Left forelimb (tissue), 1 donor: ENCODE results near the gene VDAC1.

Experiments used
- DNase-seq: peaks from one replicate; pipeline ENCODE4 v3.0.0-alpha.2; 2018; ENCODE audit warnings: low spot score

VDAC1 gene

DNA sequence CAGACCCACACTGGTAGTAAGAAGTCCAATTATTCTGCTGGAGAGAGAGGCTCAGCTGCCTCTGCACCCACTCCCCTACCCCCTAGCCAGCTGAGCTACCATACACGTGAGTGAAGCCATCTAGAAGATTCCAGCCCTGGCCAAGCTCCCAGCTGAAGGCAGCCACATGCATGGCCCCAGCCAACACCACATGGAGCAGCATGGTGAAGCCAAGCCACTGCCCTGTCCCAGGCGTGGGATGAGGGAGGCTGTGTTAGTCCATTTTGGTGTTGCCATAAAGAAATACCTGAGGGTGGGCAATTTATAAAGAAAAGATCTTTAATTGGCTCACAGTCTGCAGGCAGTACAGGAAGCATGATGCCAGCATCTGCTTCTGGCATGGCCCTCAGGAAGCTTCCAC, 20.0 kb upstream of the VDAC1 start:
- no peak for DNase-seq

DNA sequence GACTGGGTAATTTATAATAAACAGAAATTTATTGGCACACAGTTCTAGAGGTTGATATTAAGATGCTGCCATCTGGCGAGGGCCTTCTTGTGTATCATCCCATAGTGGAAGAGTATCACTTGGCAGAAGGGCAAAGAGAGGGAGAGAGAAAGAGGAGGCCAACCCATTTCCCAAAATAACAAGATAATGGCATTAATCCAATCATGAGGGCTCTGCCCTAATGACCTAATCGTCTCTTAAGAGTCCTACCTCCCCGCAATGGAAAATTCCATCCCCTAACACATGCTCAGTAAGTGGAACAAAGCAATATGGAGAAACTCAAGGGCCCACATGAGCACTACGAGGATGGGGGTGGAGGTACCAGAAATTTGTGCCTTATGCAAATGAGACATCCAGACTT, 17.6 kb upstream of the VDAC1 start:
- DNase-seq, result no peak

DNA sequence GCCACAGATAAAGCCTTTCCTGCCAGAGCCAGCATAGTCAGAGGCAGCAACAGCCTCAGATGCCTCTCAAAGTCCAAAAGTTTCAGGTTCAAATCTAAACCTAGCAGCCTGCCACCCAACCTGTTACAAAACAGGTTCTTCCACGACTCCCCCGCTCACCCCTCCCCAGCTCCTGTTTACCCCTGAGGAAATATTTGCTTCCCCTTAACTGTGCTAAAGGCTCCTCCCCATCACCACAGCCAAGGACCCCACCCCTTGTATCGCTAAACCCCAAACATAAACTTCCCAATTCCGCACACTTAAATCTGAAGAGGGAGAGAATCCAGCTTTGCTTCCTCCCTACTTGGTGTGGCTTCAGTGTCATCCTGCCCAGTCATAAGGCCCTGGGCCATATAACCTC, 15.4 kb upstream of the VDAC1 start:
- DNase-seq, result no peak

DNA sequence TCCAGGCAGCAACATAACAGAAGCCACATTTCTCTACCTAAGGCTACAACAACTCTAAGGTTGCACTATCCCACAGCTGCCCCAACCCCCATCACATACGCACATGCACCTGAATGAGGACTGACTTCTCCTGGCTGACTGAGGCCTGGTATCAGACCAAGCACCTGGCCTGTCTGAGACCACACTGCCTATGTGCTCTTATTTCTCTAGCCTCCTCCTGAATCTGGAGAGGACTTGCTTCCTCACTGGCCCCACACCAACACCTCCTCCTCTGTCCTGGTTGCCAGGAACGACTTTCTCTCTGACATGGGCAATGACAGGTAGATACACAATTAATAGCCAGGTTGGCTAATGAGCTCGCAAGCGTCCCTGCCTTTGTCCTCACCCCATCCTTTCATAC, 14.9 kb upstream of the VDAC1 start:
- DNase-seq, result no peak

DNA sequence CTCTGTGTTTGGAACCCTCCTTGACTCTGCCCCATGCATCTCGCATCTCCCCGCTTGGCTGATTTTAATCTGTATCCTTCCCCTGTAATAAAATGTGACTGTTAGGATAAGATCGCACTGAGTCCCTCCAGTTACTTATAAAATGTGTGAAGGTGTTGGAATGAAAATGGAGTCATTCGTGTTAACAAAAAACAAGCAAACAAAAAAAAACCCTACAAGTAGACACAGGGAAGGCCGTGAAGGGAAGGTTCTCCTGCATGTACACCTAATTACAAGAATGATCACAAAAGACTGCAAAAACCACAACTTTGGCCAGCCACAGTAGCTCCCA, 14.2 kb upstream of the VDAC1 start:
- DNase-seq, result no peak

DNA sequence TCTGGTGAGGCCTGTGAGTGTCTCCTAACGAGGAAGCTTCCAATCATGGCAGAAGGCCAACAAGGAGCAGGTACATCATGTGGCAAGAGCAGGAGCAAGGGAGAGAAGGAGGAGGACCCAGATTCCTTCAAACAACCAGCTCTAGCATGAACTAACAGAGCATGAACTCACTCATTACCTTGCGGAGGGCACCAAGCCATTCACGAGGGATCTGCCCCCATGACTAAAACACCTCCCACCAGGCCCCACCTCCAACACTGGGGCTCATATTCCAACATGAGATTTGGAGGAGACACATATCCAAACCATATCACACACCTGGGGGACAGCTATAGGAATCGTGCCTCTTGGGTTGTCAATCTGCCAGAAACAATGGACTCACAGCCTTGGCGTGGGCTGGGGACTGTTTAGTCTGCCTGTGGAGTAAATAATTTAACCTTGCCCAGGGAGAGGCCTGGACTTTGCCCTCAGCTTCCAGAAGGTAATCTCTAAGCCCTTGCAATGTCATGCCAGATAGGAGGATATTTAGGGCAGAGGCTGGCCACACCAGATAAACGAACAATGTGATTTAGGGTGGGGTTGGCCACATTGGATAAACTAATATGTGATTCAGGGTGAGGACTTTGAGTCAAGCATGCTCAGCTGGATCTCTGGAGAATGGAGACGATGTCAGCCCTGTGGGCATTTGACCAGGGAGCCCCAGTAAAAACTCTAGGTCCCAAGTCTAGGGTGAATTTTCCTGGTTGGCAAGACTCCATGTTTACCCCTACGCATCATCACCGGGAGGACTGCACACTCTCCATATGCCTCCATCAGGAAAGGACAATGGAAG, 13.6 kb upstream of the VDAC1 start:
- no peak for DNase-seq

DNA sequence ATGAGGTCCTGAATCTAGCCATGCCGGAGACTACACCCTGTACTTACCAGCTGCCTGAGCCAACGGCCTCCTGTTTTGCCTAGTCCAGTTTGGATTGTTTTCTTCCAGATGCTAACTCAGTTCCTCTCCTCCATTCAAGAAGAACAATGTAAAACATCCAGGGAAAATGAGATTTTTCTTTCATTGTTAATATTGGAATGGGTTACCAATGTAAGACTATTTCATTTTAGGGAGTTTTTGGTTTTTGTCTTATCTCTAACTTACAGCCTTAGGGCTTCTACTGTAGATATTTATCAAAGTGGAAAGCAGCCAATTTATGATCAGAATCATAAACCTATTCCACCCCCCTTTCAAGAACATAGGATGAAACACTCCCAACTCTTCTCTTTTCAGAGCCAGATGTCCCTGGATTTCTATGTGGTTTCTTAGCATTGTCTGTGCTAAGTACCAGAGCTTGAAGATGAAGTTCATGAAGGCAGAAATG, 3.5 kb upstream of the VDAC1 start:
- DNase-seq, result no peak

DNA sequence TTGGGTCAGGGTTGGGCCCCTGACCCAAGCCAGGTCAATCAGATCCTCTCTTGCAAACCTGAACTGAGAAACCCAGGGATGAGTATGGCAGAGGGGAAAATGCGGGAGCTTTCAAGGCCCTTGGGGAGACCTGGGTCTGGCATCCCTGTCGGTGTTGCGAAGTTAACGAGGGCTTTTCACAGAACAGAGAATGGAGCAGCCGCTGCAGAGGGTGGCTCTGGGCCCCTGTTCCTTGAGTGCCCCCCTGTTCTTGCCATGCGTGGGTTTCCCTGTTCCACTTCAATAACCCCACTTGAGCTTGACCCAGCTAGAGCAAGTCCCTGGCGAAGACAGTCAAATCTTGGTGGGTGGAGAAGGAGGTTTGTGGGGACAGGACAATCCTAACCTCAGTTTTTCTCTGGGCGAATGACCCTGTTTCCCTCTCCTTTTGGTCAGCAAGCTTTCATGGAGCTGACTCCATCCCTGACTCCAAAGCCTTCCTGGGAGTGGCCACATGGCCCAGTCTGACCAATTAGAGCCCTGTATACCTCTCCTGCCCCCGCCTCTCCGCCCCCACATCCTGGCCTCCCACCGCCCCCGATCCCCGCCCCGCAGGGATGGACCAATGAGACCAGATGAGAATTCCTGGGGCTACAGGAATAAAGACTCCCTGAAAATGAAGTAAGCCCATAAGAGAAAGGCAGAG, 2.9 kb upstream of the VDAC1 start:
- no peak for DNase-seq

DNA sequence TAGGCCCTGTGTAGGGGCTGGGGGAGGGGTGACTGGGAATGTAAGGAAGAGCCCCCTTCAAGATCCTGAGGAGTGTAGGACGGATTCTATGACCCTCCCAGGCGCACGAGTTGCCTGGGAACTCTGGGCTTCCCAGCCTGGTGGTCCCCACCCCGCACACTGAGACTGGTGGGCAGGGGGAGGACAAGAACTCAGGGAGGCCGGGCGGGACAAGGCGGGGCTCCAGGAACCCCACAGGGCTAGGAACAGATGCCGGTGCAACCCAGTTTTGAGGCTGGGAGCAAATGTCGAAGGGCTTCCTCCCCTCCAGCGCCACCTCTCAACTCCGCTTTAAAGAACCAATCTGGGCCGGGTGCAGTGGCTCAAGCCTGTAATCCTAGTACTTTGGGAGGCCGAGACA, 1.3 kb upstream of the VDAC1 start:
- no peak for DNase-seq

DNA sequence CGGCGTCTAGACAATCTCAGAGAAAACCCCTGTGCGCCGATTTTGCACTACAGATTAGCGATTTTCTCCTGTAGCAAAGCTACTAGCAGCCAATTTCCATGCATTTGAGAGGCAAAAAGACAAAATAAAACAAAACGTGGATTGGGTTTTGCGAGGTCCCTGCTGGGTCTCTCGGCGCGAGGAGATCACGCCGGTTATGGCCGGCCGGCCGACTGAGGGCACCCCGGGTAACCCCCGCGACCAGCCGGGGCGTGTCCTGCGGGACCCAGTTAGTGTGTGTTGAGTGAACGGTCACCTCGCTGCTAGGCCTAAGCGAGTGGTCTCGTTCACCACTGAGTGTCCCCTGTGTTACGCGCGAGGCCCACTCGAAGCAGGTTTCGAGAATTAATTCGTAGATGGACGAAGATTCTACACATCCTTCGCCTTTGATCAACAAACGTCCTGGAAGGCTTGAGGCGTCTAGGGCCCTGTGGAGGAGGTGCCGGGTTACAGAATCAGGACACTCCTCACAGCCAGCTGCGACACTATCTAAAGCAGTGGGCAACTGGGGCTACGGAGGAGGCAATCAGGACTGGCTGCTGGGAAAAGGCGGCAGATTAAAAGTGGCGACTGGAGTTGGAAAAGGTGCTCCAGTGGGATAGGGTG, 764 bp upstream of the VDAC1 start:
- DNase-seq, result no peak

DNA sequence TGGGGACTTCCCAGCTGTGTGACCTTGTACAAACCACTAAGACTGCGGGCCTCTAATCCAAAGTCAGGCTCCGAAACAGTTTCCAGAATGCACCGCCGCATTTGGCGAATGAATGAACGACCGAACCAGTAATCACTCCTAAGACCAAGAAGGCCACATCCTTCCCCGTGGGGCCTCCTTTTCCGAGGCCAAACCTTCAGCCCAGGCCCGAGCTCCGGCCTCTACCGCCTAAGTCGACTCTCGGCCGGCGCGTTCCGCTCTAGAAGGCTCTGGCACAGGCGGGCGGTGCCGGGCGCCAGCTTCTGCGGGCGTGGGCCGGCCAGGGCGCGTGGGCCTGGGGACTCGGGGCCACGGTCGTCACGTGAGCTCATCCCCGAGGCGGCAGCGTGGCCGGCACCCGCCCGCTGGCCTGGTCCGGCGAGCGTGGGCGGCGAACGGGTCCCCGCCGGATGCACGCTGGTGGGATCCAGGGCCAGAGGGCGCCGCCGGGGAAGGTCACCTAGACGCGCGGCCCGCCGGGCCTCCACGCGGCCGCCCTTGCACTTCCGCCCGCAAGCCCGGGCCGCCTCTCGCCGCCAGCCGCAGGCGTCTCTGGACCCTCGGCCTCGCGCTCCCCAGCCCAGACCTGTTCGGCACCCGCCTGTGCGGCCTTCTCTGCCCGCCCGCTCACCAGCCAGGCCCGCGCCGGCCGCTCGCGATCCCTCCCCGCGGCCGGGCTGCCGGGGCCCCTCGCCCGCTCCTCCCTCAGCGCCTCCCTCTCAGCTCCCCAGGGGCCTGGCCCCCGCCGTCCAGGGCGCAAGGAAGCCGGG, 754 bp downstream of the VDAC1 start:
- DNase-seq, result no peak

DNA sequence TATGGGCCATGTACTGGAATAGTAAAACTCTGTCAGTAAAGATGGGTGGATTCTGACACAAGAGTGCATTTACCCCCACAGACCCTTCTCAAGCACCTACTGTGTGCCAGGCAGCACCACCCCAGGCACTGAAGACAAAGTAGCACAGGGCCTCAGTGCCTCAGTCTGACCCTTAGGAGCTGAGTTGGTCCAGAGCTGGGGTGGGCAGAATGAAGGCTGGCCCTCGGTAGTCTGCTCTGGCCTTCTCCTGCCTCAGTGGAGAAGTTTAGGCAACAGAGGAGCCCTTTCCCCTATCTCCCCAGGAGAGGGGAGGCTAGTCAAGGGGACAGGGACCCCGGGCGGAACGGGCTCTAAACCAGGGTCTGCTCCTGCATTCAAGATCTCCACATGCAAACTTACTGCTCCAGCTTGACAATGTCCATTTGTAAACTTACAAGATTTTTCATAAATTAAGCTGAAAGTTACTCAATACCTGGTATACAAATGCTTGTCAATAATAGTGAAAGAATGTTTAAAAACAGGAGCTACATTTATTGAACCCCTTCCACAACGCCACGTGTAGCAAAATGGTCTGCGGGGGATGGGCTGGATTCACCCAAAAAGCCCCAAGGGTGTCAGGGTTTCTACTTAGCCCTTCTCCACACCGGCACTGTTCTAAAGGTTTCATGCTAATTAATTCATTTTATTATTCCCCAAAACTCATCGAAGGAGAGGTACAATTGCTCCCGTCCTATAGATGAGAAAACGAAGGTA, 1.5 kb downstream of the VDAC1 start:
- no peak for DNase-seq

DNA sequence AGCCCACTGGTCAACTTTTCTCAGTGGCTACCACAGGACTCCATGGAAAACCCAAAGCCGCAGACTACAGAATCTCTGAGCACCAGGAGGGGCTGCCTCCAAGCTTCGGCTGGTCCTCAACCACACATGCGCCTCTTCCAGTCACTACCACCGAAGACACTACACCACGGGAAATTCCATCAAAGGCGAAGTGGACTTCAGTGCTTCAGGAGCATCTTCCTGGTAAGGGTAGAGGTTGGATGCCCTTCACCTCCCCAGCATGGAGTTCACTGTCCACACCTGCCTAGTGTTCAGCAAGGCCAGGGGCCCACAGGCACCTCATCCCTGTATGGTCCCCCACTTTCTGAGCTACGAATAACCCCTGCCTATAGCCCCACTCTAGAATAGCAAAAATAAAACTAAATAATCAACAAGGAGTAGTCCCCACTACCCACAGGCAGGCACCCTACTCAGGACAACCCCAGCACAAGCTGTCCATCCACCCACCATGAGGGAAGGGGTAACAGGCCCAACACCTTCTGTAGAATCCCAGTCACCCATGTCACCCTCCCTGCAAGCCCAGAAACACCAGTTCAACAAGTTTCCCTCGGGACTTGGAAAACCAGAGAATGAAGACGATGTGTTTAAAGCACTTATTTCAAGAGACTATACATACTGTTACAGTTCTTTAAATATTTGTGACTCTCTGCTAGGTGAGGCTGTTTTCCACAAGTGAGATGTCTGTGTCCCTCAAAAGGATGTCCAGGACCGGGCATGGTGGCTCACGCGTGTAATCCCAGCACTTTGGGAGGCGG, 2.6 kb downstream of the VDAC1 start:
- no peak for DNase-seq

DNA sequence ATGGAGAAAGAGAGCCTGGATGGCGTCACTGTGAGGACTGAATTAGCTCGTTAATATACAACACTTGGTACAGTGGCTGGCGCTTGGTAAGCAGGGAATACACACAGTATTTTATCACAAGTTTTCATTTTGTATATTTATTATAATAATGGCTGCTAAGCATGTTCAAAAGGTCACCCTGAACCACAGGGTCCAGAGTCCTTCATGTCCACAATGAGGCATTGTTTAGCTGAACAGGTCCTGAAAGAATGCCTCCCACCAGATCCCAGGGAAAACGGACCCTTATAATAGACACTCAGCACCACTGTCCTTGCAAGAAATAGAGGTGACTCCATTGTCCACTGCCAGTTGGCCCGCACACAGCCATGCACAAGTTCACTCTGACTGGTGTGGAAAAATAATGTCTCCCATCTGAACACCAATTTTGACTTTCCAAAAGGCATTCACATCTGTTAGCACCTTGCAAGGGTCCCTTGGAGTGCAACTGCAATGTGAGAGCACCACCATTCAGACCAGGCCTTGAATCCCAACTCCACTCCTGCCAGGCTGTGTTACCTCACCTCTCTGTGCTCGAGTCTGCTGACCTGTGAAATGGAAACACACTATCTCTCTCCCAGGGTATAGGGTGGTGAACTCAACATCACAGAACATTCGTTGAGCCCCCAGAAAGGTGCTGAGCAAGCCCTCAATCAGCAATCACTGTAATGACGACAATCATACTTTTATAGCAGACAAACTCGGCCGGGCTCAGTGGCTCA, 3.9 kb downstream of the VDAC1 start:
- DNase-seq, result no peak

DNA sequence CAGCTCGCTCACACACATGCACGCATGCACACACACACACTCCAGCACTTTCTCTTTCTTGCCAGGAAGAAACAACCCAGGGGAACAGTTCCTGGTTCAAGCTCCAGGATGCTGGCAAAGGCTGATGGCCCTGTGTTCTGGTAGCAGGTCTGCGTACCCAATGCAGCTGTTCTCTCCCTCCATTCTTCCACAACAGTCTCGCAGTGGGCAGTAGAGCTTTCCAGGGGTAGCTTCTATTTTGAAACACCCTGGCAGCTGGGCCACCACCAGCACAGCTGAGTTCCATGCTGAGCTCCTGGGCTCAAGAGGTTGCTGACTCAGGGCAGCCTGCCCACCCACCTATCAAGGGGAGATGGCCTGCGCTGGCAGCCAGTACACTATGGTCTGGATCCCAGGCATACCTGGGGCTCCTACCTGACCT, 4.7 kb downstream of the VDAC1 start:
- DNase-seq, result no peak

DNA sequence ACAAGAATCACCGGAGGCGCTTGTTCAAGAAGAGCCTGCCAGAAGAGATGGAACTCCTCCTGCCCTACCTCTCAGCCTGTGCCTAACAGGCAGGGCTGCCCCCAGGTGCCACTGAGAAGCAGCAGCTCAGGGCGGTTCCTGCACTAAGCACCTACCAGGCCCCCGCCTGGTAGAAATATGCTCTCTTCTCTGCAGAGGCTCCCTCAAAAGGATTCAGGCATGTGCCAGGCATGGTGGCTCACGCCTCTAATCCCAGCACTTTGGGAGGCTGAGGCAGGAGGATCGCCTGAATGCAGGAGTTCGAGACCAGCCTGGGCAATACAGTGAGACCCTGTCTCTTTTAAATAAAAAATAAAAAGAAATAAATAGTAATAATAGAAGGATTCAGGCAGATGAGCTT, 6.0 kb downstream of the VDAC1 start:
- no peak for DNase-seq

DNA sequence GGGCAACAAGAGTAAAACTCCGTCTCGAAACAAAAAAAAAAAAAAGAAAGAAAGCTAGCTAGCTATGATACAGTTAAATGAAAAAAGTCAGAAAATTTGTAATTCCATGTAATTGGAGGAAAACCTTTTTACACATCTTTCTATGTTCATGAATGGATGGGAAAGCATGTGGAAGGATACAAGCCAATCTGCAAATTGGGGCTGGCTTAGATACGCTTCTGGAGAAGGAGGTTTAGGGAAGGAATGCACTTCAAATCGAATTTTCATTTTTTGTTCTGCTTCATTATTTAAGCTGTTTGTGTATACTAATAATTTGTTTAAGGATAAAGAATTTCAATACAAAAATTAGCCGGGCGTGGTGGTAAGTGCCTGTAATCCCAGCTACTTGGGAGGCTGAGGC, 6.7 kb downstream of the VDAC1 start:
- DNase-seq, result no peak

DNA sequence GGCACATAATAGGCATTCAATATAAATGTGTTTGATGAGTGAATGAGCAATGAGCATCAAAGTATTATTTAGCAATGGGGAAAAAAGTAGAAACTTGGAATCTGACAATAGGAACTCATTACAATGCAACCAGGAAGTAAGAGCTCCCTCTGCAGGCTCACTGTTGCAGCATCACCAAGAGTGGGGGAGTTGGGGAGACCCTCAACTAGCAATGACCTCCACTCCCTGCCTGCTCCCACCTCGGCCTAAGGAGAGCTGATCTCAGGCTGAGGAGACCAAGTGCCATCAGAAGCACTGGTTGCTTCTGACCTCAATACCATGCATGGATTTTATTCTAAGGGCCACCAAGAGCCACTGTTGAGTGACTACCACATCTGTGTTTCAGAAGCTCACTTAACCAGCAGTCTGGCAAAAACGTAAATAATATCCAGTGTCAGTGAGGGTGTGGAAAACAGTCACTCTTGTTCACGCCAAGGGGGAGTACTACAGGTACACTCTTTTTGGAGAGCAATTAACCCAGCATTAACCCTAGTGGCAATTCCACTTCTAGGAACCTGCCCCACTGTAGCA, 8.0 kb downstream of the VDAC1 start:
- DNase-seq, result no peak

DNA sequence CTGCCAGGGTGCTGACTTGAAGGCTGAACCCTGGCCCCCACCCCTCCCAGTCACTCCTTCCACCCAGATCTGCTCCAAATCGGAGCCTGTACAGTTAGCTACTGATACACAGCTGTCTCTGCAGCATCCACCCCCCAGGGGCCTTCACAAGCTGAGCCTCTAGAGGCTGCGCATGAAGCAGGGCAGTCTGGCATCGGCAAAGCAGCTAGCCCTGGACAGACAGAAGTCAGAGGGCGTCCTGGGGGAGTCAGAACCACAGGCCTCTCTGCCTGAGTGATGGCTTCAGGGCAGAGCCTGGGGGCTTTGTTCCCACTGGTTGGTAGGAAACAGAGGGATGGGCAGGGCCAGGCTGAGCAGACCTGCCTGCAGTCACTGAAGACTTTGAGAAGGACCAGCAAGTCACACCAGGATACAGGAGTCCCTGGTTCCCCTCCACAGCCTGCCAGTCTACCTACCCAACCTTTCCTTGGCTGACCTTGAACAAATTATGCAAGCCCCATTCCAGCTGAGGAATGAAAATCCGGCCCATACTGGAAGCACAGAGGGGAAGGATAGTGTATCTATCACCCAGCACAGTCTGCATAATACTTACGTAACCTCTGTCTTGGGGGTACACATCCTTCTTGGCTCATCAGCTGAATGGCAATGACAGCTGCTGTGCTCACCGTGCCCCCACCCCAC, 8.8 kb downstream of the VDAC1 start:
- DNase-seq, result no peak
